Measurements from ENCODE around the gene SPNS3. TPM values are rescaled to one million over a fixed set of nuclear protein-coding genes. Genes with fewer than 3 reads are reported as not detected.

SPNS3 gene
- total RNA-seq, 3 donors from 2014 or later (not counting 1 experiment from before 2014, with no cell fraction given) = 1.2 to 2.1 (median 1.9) TPM

- Mint-ChIP-seq H3K27me3 (ENCODE audit: low read depth in 2 of 2) (no peaks in the 10 kb centered on the region), H3K36me3 (no peaks in the 10 kb centered on the region), H3K27ac (no peak overlapping the region), H3K4me1 (peaks cover 4 to 6% of the 10 kb centered on the region in 2 donors), H3K9me3 (no peaks in the 10 kb centered on the region), H3K4me3 (no peak overlapping the region)
- TF ChIP-seq CTCF (IDR thresholded peaks at IDR 0.05) = no peak
- 89% methylated on average over 6 of the region's 6 CpGs for WGBS (ENCODE audit: insufficient coverage)
- Histone ChIP-seq H3K4me3 (ENCODE audit: low read length) (no peak overlapping the region), H3K27ac (ENCODE audit: low read length) (no peak overlapping the region), H3K36me3 (ENCODE audit: control insufficient read depth, insufficient read depth, low read length) (no peaks in the 10 kb centered on the region), H3K9me3 (ENCODE audit: control insufficient read depth, insufficient read depth, low read length) (no peaks in the 10 kb centered on the region), H3K4me1 (ENCODE audit: control insufficient read depth, insufficient read depth, low read length) (peaks cover 13% of the 10 kb centered on the region), H3K27me3 (ENCODE audit: control insufficient read depth, insufficient read depth, low read length) (no peaks in the 10 kb centered on the region)
- no peak for ATAC-seq
- DNase-seq = no peak
- intact Hi-C loops (cut with micrococcal nuclease) = no loop called here
Measured at GRCh38 chr17:4397840-4398239, 35.9 kb upstream of the SPNS3 start.

- 81% methylated on average over 7 of the region's 7 CpGs for WGBS (ENCODE audit: insufficient coverage)
- H3K36me3 Mint-ChIP-seq = no peaks in the 10 kb centered on the region
- Histone ChIP-seq H3K27me3 (ENCODE audit: control insufficient read depth, insufficient read depth, low read length) (no peaks in the 10 kb centered on the region), H3K4me1 (ENCODE audit: control insufficient read depth, insufficient read depth, low read length) (peaks cover 11% of the 10 kb centered on the region), H3K27ac (ENCODE audit: low read length) (no peak overlapping the region), H3K4me3 (ENCODE audit: low read length) (no peak overlapping the region), H3K36me3 (ENCODE audit: control insufficient read depth, insufficient read depth, low read length) (no peaks in the 10 kb centered on the region), H3K9me3 (ENCODE audit: control insufficient read depth, insufficient read depth, low read length) (no peaks in the 10 kb centered on the region)
- no peak overlapping the region for H3K27ac Mint-ChIP-seq
- DNase-seq = no peak
- peaks cover 4 to 5% of the 10 kb centered on the region in 2 donors for H3K4me1 Mint-ChIP-seq
- no peak for TF ChIP-seq CTCF (IDR thresholded peaks at IDR 0.05)
- intact Hi-C loops (cut with micrococcal nuclease) = no loop called here
- no peaks in the 10 kb centered on the region for H3K9me3 Mint-ChIP-seq
- ATAC-seq = peak in 1 of 3 donors; percentile 30
- no peaks in the 10 kb centered on the region for H3K27me3 Mint-ChIP-seq (ENCODE audit: low read depth in 2 of 2)
- H3K4me3 Mint-ChIP-seq = no peak overlapping the region
Measured at GRCh38 chr17:4405038-4405669, 28.6 kb upstream of the SPNS3 start.

GRCh38 chr17:4405699-4406098 is 28.0 kb upstream of the SPNS3 start:
- TF ChIP-seq CTCF (IDR thresholded peaks at IDR 0.05) = no peak
- Histone ChIP-seq H3K9me3 (ENCODE audit: control insufficient read depth, insufficient read depth, low read length) (no peaks in the 10 kb centered on the region), H3K27me3 (ENCODE audit: control insufficient read depth, insufficient read depth, low read length) (no peaks in the 10 kb centered on the region), H3K27ac (ENCODE audit: low read length) (no peak overlapping the region), H3K4me1 (ENCODE audit: control insufficient read depth, insufficient read depth, low read length) (peaks cover 11% of the 10 kb centered on the region), H3K4me3 (ENCODE audit: low read length) (no peak overlapping the region), H3K36me3 (ENCODE audit: control insufficient read depth, insufficient read depth, low read length) (no peaks in the 10 kb centered on the region)
- Mint-ChIP-seq H3K36me3 (no peaks in the 10 kb centered on the region), H3K27me3 (ENCODE audit: low read depth in 2 of 2) (no peaks in the 10 kb centered on the region), H3K27ac (no peak overlapping the region), H3K4me3 (no peak overlapping the region), H3K9me3 (no peaks in the 10 kb centered on the region), H3K4me1 (peaks cover 4 to 5% of the 10 kb centered on the region in 2 donors)
- DNase-seq = no peak
- 93% methylated on average over 5 of the region's 5 CpGs for WGBS (ENCODE audit: insufficient coverage)
- no peak for ATAC-seq
- intact Hi-C loops (cut with micrococcal nuclease) = no loop called here

GRCh38 chr17:4406386-4406785 is 27.4 kb upstream of the SPNS3 start:
- 98% methylated on average over 10 of the region's 10 CpGs for WGBS (ENCODE audit: insufficient coverage)
- Mint-ChIP-seq H3K9me3 (no peaks in the 10 kb centered on the region), H3K27me3 (ENCODE audit: low read depth in 2 of 2) (no peaks in the 10 kb centered on the region), H3K36me3 (no peaks in the 10 kb centered on the region), H3K4me1 (peaks cover 4 to 5% of the 10 kb centered on the region in 2 donors), H3K27ac (no peak overlapping the region), H3K4me3 (no peak overlapping the region)
- Histone ChIP-seq H3K27me3 (ENCODE audit: control insufficient read depth, insufficient read depth, low read length) (no peaks in the 10 kb centered on the region), H3K27ac (ENCODE audit: low read length) (no peak overlapping the region), H3K4me1 (ENCODE audit: control insufficient read depth, insufficient read depth, low read length) (peaks cover 11% of the 10 kb centered on the region), H3K4me3 (ENCODE audit: low read length) (no peak overlapping the region), H3K36me3 (ENCODE audit: control insufficient read depth, insufficient read depth, low read length) (no peaks in the 10 kb centered on the region), H3K9me3 (ENCODE audit: control insufficient read depth, insufficient read depth, low read length) (no peaks in the 10 kb centered on the region)
- no peak for ATAC-seq
- no peak for DNase-seq
- intact Hi-C loops (cut with micrococcal nuclease) = no loop called here
- no peak for TF ChIP-seq CTCF (IDR thresholded peaks at IDR 0.05)

Data from natural killer cell (primary cell).